Activated CD8-positive, alpha-beta T cell treated with anti-CD3 and anti-CD28 coated beads for 36 hours (primary cell): ENCODE data around the gene GPR89A. TPM values are rescaled to one million over a fixed set of nuclear protein-coding genes. Genes with fewer than 3 reads are reported as not detected.
A peak's percentile ranks its signal among the peaks of the same experiment; 100 is the strongest.
"Not testable (repeated sequence)": the region's sequence is repeated elsewhere in the genome, so short reads cannot be mapped to it uniquely, and the experiment has no call there.

ENCODE experiments used
- ATAC-seq: fragments of 200-7000 bp; cut with Tn5 transposase; one replicate; pipeline ENCODE4 v1.10.0; 2021; ENCODE audit warnings: mild to moderate bottlenecking, moderate library complexity
- CTCF ChIA-PET: fragments of 350-600 bp; sonication (Branson Sonifier 250); formaldehyde crosslinking; loops from one replicate; lab custom pipeline; 2021; ENCODE audit warnings: antibody characterized with exemption; lab: Charles Lee
- POLR2A ChIA-PET: fragments of 350-600 bp; sonication (Branson Sonifier 250); formaldehyde crosslinking; loops from one replicate; lab custom pipeline; 2021; ENCODE audit warnings: antibody characterized with exemption; lab: Charles Lee
- DNase-seq: peaks from one replicate; pipeline ENCODE4 v3.0.0-alpha.2; 2020
- H3K27ac Mint-ChIP-seq: one replicate; pipeline ENCODE4 v1.8.0; 2021; ENCODE audit warnings: mild to moderate bottlenecking, mixed read lengths
- H3K27me3 Mint-ChIP-seq: one replicate; pipeline ENCODE4 v1.8.0; 2021; ENCODE audit warnings: mixed read lengths
- H3K36me3 Mint-ChIP-seq: one replicate; pipeline ENCODE4 v1.8.0; 2021; ENCODE audit warnings: low read depth, mixed read lengths
- H3K4me1 Mint-ChIP-seq: one replicate; pipeline ENCODE4 v1.8.0; 2021; ENCODE audit warnings: low read depth, mixed read lengths
- H3K4me3 Mint-ChIP-seq: one replicate; pipeline ENCODE4 v1.8.0; 2021; ENCODE audit warnings: mild to moderate bottlenecking, moderate library complexity, mixed read lengths
- H3K9me3 Mint-ChIP-seq: one replicate; pipeline ENCODE4 v1.8.0; 2021; ENCODE audit warnings: mixed read lengths
- CTCF ChIP-seq: fragments of 200-600 bp; IDR thresholded peaks from one replicate; pipeline ENCODE4 v1.8.0; 2022; ENCODE audit warnings: antibody characterized with exemption, mild to moderate bottlenecking
- intact Hi-C: fragments of 100-400 bp; cut with micrococcal nuclease; formaldehyde crosslinking; loops from one replicate; pipeline ENCODE4 v1.10.0; 2022
- total RNA-seq, 2 experiments: library from RNA; stranded (reverse); gene quantifications; one replicate each; pipeline ENCODE4 v1.2.3, GENCODE V29; 2021

The GPR89A gene
- total RNA-seq, 2 experiments from 2014 or later = 23.1 to 26.4 TPM

GRCh38 chr1:145717833-145718232, 110.0 kb downstream of the GPR89A start:
- H3K4me3 Mint-ChIP-seq = no peak overlapping the region
- peaks cover 38% of the 10 kb centered on the region for H3K4me1 Mint-ChIP-seq
- H3K9me3 Mint-ChIP-seq = no peaks in the 10 kb centered on the region
- H3K27ac Mint-ChIP-seq = no peak overlapping the region
- TF ChIP-seq CTCF = no peak
- ChIA-PET CTCF (no interaction called here), POLR2A (no interaction called here)
- intact Hi-C loops = no loop called here
- H3K36me3 Mint-ChIP-seq = no peaks in the 10 kb centered on the region
- peaks cover 9% of the 10 kb centered on the region for H3K27me3 Mint-ChIP-seq
- ATAC-seq = no peak
- no peak for DNase-seq

- peaks cover 12% of the 10 kb centered on the region for H3K27me3 Mint-ChIP-seq
- DNase-seq, ATAC-seq, H3K4me3 Mint-ChIP-seq, H3K9me3 Mint-ChIP-seq, POLR2A ChIA-PET, H3K27ac Mint-ChIP-seq, intact Hi-C loops, H3K36me3 Mint-ChIP-seq, CTCF ChIA-PET: not testable (repeated sequence)
- H3K4me1 Mint-ChIP-seq = peaks cover 38% of the 10 kb centered on the region
Observed at GRCh38 chr1:145718465-145718864, 110.7 kb downstream of the GPR89A start.

GRCh38 chr1:145719230-145720079, 111.7 kb downstream of the GPR89A start, which contains the start of gene CD160:
TSS of gene CD160 (plus strand) at chr1:145719499. CDS start at chr1:145728328, 8,829 bp downstream.
- DNase-seq (peak; percentile 58), ATAC-seq (peak; percentile 58)
- ChIA-PET POLR2A (interaction anchor here (0.9 to 1.5 kb wide), 2 partner anchors 14 to 19 kb away, joined by 3 read pairs; no protein-coding TSS in a partner anchor), CTCF (interaction anchor here (1.1 to 2.5 kb wide), 9 partner anchors 10 to 292 kb away, joined by 3 to 24 read pairs (median 7); no protein-coding TSS in a partner anchor)
- Mint-ChIP-seq H3K36me3 (no peaks in the 10 kb centered on the region), H3K27me3 (peaks cover 12% of the 10 kb centered on the region), H3K27ac (peak within 1 kb of the TSS; percentile 84), H3K4me3 (peak within 1 kb of the TSS; percentile 72), H3K4me1 (peaks cover 38% of the 10 kb centered on the region), H3K9me3 (no peaks in the 10 kb centered on the region)
- intact Hi-C loops = no loop called here
- no peak for TF ChIP-seq CTCF

Other genes with a start within 250 kb of the GPR89A start
- gene NBPF20, start 182.4 kb upstream of the GPR89A start, total RNA-seq = 1 to 10 TPM in 1 of 2 experiments, under 1 TPM in 1; 0.69 to 1.2 TPM
- not detected for gene PDZK1, start 99.4 kb downstream of the GPR89A start, total RNA-seq
- gene CD160, start 111.5 kb downstream of the GPR89A start, total RNA-seq = 10 to 100 TPM; 13.6 to 16.9 TPM
- gene RNF115, start 216.1 kb downstream of the GPR89A start, total RNA-seq = 10 to 100 TPM; 12.6 to 13.1 TPM
- gene POLR3C, start 216.2 kb downstream of the GPR89A start, total RNA-seq = 10 to 100 TPM; 38.2 to 39.4 TPM
- gene NUDT17, start 237.6 kb downstream of the GPR89A start, total RNA-seq = 1 to 10 TPM; 3.0 to 3.3 TPM